PC-3 (cell line): Measurements from ENCODE around the gene RLN2.

Source experiments
- CTCF ChIP-seq: fragments of 300-600 bp; sonication (generic); conservative IDR thresholded peaks from 2 replicates; pipeline ENCODE4 v1.5.1; 2017; ENCODE audit warnings: antibody characterized with exemption, low read depth, mild to moderate bottlenecking, low read length
- EZH2 ChIP-seq: fragments of 300-600 bp; sonication (generic); IDR thresholded peaks from one replicate; pipeline ENCODE4 v1.6.1; 2017; ENCODE audit warnings: antibody characterized with exemption, mild to moderate bottlenecking, low read length; ENCODE audit not compliant: unreplicated experiment
- EZH2phosphoT487 ChIP-seq: fragments of 300-600 bp; sonication (generic); IDR thresholded peaks from 2 replicates; pipeline ENCODE4 v1.6.1; 2018; ENCODE audit warnings: mild to moderate bottlenecking, antibody characterized with exemption, low read length, borderline replicate concordance

- TF ChIP-seq CTCF (no peak), EZH2 (no peak), EZH2phosphoT487 (no peak)
These were observed 12.4 kb downstream of the RLN2 start for GRCh38 chr9:5292141-5292540.
